Activated T-cell treated with anti-CD3 and anti-CD28 coated beads, Interleukin-2, amount 50 U/mL, for 1 hour (primary cell): ENCODE results near the gene RTTN.
A peak's percentile ranks its signal among the peaks of the same experiment; 100 is the strongest.

ENCODE experiments used
- DNase-seq: peaks from one replicate; pipeline ENCODE4 v3.0.0-alpha.2; 2020

Gene RTTN

GRCh38 chr18:69974365-69974764, 231.1 kb downstream of the RTTN start:
- DNase-seq, result no peak

- DNase-seq, result no peak
Measured at GRCh38 chr18:69969491-69969890, 236.0 kb downstream of the RTTN start.

- peak; percentile 37 for DNase-seq
Measured at GRCh38 chr18:69968039-69968438, 237.4 kb downstream of the RTTN start.

- DNase-seq, result no peak
Measured at GRCh38 chr18:69963196-69963595, 242.3 kb downstream of the RTTN start.

- no peak for DNase-seq
Measured at GRCh38 chr18:69961718-69962117, 243.8 kb downstream of the RTTN start.

- DNase-seq, result no peak
Measured at GRCh38 chr18:69958422-69958821, 247.1 kb downstream of the RTTN start.

GRCh38 chr18:69957747-69958146, 247.7 kb downstream of the RTTN start:
- no peak for DNase-seq

- DNase-seq, result peak; percentile 53
Measured at GRCh38 chr18:69956665-69957620, 248.5 kb downstream of the RTTN start.

GRCh38 chr18:69956057-69956456, 249.4 kb downstream of the RTTN start:
- peak; percentile 44 for DNase-seq

- DNase-seq, result no peak
Measured at GRCh38 chr18:69954719-69955480, 250.6 kb downstream of the RTTN start.

- DNase-seq, result no peak
Measured at GRCh38 chr18:69953191-69953590, 252.3 kb downstream of the RTTN start.
